GM21526 (cell line): Measurements from ENCODE around the gene TMEM218.

Experiments used
- ATAC-seq: cut with Tn5 transposase; IDR thresholded peaks from one replicate; pipeline ENCODE4 v1.9.1; 2021; ENCODE audit warnings: moderate library complexity; ENCODE audit not compliant: unreplicated experiment, low FRiP score

The TMEM218 gene

GRCh38 chr11:125111343-125112207 lies at the start of gene TMEM218:
TMEM218 (minus strand) TSS chr11:125111626; CDS start chr11:125102241, 9,385 bp downstream.
- peak; percentile 97 for ATAC-seq

- ATAC-seq: no peak
Observed at GRCh38 chr11:125157953-125158680, 46.7 kb upstream of the TMEM218 start.

- no peak for ATAC-seq
Observed at GRCh38 chr11:125157118-125157733, 45.8 kb upstream of the TMEM218 start.

- ATAC-seq: no peak
Observed at GRCh38 chr11:125156346-125157117, 45.1 kb upstream of the TMEM218 start.

GRCh38 chr11:125155767-125156166 lies 44.3 kb upstream of the TMEM218 start:
- ATAC-seq: no peak

- ATAC-seq: no peak
Observed at GRCh38 chr11:125155100-125155444, 43.6 kb upstream of the TMEM218 start.

GRCh38 chr11:125154378-125155099 lies 43.1 kb upstream of the TMEM218 start:
- ATAC-seq: no peak

- ATAC-seq: no peak
Observed at GRCh38 chr11:125153837-125154236, 42.4 kb upstream of the TMEM218 start.

GRCh38 chr11:125148743-125149142 lies 37.3 kb upstream of the TMEM218 start:
- no peak for ATAC-seq

GRCh38 chr11:125148011-125148410 lies 36.6 kb upstream of the TMEM218 start:
- no peak for ATAC-seq

- no peak for ATAC-seq
Observed at GRCh38 chr11:125147280-125147679, 35.9 kb upstream of the TMEM218 start.

GRCh38 chr11:125146232-125146631 lies 34.8 kb upstream of the TMEM218 start:
- no peak for ATAC-seq

GRCh38 chr11:125141686-125142535 lies 30.5 kb upstream of the TMEM218 start:
- ATAC-seq: peak; percentile 87

- no peak for ATAC-seq
Observed at GRCh38 chr11:125141178-125141577, 29.8 kb upstream of the TMEM218 start.

- ATAC-seq: no peak
Observed at GRCh38 chr11:125140233-125140632, 28.8 kb upstream of the TMEM218 start.

GRCh38 chr11:125139778-125140177 lies 28.4 kb upstream of the TMEM218 start:
- no peak for ATAC-seq

- ATAC-seq: no peak
Observed at GRCh38 chr11:125138966-125139365, 27.5 kb upstream of the TMEM218 start.

GRCh38 chr11:125136001-125136400 lies 24.6 kb upstream of the TMEM218 start:
- ATAC-seq: no peak

GRCh38 chr11:125132596-125132995 lies 21.2 kb upstream of the TMEM218 start:
- ATAC-seq: no peak
